Thoracic aorta (tissue), 2 donors: ENCODE measurements around the gene STX2. TPM values are rescaled to one million over a fixed set of nuclear protein-coding genes. Genes with fewer than 3 reads are reported as not detected.

Experiments
- ATAC-seq: fragments of 150-250 bp; one replicate; pipeline ENCODE4 v1.8.0; 2017; ENCODE audit warnings: low read depth; ENCODE audit not compliant: insufficient number of reproducible peaks, low FRiP score
- DNase-seq: peaks from one replicate; pipeline ENCODE4 v3.0.0-alpha.2; 2020; ENCODE audit warnings: low spot score
- H3K27ac ChIP-seq, 2 donors: fragments of 200-600 bp; sonication (generic); 1 replicate in 1 of 2; 2 replicates in 1 of 2; pipeline ENCODE4 v1.5.1; 2016; ENCODE audit warnings: mild to moderate bottlenecking in 2 of 2, moderate library complexity in 2 of 2
- H3K27me3 ChIP-seq: fragments of 200-600 bp; sonication (generic); replicated peaks from 2 replicates; pipeline ENCODE4 v1.6.0; 2016; ENCODE audit warnings: mild to moderate bottlenecking; ENCODE audit not compliant: insufficient read depth
- H3K36me3 ChIP-seq: fragments of 200-600 bp; sonication (generic); one replicate; pipeline ENCODE4 v1.5.1; 2016
- H3K4me1 ChIP-seq, 2 donors: fragments of 200-600 bp; sonication (generic); 1 replicate in 1 of 2; 2 replicates in 1 of 2; pipeline versions ENCODE4 v1.5.1 to v1.6.0; 2016; ENCODE audit warnings: low read depth in 2 of 2, mild to moderate bottlenecking in 1 of 2; ENCODE audit not compliant: control insufficient read depth in 1 of 2
- H3K4me3 ChIP-seq: fragments of 200-600 bp; sonication (generic); 2 replicates; pipeline ENCODE4 v1.5.1; 2016; ENCODE audit warnings: mild to moderate bottlenecking
- H3K9me3 ChIP-seq: fragments of 200-600 bp; sonication (generic); 2 replicates; pipeline ENCODE4 v1.5.1; 2016
- total RNA-seq, 2 donors: library from RNA; depleted of rRNA; stranded (reverse); fragments of >200 nt; gene quantifications; one replicate each; pipeline versions ENCODE4 v1.1.0 to v1.2.3, GENCODE V29; 2016
- TF ChIP-seq, protein P1 (sequence below): fragments of 200-600 bp; sonication (generic); IDR thresholded peaks from one replicate; pipeline ENCODE4 v1.5.1; 2019; ENCODE audit warnings: antibody characterized with exemption

Gene STX2
- total RNA-seq, 2 donors from 2014 or later, result 27.3 to 27.9 TPM

- no peaks in the 10 kb centered on the region for H3K4me1 ChIP-seq
- H3K27ac ChIP-seq, result no peak overlapping the region
- DNase-seq (no peak), ATAC-seq (no peak)
- no peaks in the 10 kb centered on the region for H3K9me3 ChIP-seq
- H3K36me3 ChIP-seq, result no peaks in the 10 kb centered on the region
- no peaks in the 10 kb centered on the region for H3K27me3 ChIP-seq
- H3K4me3 ChIP-seq, result no peak overlapping the region
- TF ChIP-seq, protein P1, sequence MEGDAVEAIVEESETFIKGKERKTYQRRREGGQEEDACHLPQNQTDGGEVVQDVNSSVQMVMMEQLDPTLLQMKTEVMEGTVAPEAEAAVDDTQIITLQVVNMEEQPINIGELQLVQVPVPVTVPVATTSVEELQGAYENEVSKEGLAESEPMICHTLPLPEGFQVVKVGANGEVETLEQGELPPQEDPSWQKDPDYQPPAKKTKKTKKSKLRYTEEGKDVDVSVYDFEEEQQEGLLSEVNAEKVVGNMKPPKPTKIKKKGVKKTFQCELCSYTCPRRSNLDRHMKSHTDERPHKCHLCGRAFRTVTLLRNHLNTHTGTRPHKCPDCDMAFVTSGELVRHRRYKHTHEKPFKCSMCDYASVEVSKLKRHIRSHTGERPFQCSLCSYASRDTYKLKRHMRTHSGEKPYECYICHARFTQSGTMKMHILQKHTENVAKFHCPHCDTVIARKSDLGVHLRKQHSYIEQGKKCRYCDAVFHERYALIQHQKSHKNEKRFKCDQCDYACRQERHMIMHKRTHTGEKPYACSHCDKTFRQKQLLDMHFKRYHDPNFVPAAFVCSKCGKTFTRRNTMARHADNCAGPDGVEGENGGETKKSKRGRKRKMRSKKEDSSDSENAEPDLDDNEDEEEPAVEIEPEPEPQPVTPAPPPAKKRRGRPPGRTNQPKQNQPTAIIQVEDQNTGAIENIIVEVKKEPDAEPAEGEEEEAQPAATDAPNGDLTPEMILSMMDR, result no peak
Measured at GRCh38 chr12:130745921-130746320, 93.1 kb downstream of the STX2 start.

DNA sequence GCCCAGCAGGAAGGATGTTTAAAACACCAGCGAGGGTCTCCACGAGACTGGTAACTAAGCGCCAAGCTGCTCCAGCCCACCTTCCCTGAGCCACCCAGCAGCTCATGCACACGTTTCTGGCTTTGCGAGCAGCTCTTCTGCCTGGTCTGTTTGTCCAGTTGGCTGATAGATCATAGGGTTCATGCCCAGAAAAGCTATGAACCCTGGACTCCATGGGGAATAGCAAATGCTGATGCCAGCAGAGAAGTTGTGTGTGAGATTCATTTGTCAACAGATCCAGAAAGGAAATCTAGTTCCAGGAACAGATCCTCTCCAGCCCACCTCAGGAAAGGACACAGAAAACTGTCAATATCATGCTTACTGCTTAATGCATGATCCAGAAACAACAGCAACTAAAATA, 94.8 kb downstream of the STX2 start:
- H3K27me3 ChIP-seq, result no peaks in the 10 kb centered on the region
- ATAC-seq (no peak), DNase-seq (no peak)
- no peak overlapping the region for H3K27ac ChIP-seq
- H3K4me1 ChIP-seq, result no peaks in the 10 kb centered on the region
- H3K36me3 ChIP-seq, result no peaks in the 10 kb centered on the region
- TF ChIP-seq, protein P1, result no peak
- H3K9me3 ChIP-seq, result no peaks in the 10 kb centered on the region
- no peak overlapping the region for H3K4me3 ChIP-seq

- peaks cover 2% of the 10 kb centered on the region for H3K9me3 ChIP-seq
- no peaks in the 10 kb centered on the region for H3K4me1 ChIP-seq
- no peaks in the 10 kb centered on the region for H3K27me3 ChIP-seq
- no peak overlapping the region for H3K4me3 ChIP-seq
- ATAC-seq (no peak), DNase-seq (no peak)
- TF ChIP-seq, protein P1, result no peak
- no peak overlapping the region for H3K27ac ChIP-seq
- H3K36me3 ChIP-seq, result no peaks in the 10 kb centered on the region
Measured at GRCh38 chr12:130743606-130744005, 95.4 kb downstream of the STX2 start.

- H3K4me1 ChIP-seq, result no peaks in the 10 kb centered on the region
- H3K27me3 ChIP-seq, result no peaks in the 10 kb centered on the region
- no peak overlapping the region for H3K27ac ChIP-seq
- no peak overlapping the region for H3K4me3 ChIP-seq
- TF ChIP-seq, protein P1, result no peak
- peaks cover 6% of the 10 kb centered on the region for H3K9me3 ChIP-seq
- DNase-seq (no peak), ATAC-seq (no peak)
- no peaks in the 10 kb centered on the region for H3K36me3 ChIP-seq
Measured at GRCh38 chr12:130743176-130743575, 95.9 kb downstream of the STX2 start.

DNA sequence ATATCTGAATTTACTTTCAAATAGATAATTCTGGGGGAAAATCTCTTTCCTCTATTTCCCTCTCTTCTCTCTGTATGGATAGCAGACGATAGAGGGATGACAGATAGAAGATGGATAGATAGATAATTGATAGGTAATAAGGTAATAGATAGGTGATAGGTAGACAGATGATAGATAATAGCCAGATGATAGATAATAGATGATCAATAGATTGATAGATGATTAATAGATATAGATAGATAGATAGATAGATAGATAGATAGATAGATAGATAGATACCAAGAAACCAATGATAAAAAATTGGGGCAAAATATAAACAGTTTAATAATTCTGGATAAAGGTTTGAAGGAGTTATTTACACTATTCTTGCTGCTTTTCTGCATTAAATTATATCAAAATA, 96.3 kb downstream of the STX2 start:
- TF ChIP-seq, protein P1, result no peak
- Histone ChIP-seq H3K9me3 (peaks cover 7% of the 10 kb centered on the region), H3K27ac (no peak overlapping the region), H3K27me3 (no peaks in the 10 kb centered on the region), H3K4me1 (no peaks in the 10 kb centered on the region), H3K36me3 (no peaks in the 10 kb centered on the region), H3K4me3 (no peak overlapping the region)
- DNase-seq (no peak), ATAC-seq (no peak)
